Measurements from ENCODE around the gene PIGC.

PIGC gene

GRCh38 chr1:172477741-172478140, 33.9 kb upstream of the PIGC start:
- Histone ChIP-seq H3K36me3 (ENCODE audit: control insufficient read depth, insufficient read depth, low read length) (no peaks in the 10 kb centered on the region), H3K4me3 (ENCODE audit: low read depth, low read length) (no peak overlapping the region), H3K9me3 (ENCODE audit: control insufficient read depth, insufficient read depth, low read length) (no peaks in the 10 kb centered on the region), H3K4me1 (ENCODE audit: control insufficient read depth, insufficient read depth, low read length) (no peaks in the 10 kb centered on the region), H3K9ac (ENCODE audit: low read depth, low read length) (no peak overlapping the region), H3K27me3 (ENCODE audit: control insufficient read depth, insufficient read depth, low read length) (no peaks in the 10 kb centered on the region)

GRCh38 chr1:172477216-172477615, 33.3 kb upstream of the PIGC start:
- H3K27me3 ChIP-seq (ENCODE audit: control insufficient read depth, insufficient read depth, low read length): no peaks in the 10 kb centered on the region
- no peaks in the 10 kb centered on the region for H3K4me1 ChIP-seq (ENCODE audit: control insufficient read depth, insufficient read depth, low read length)
- H3K4me3 ChIP-seq (ENCODE audit: low read depth, low read length): no peak overlapping the region
- H3K36me3 ChIP-seq (ENCODE audit: control insufficient read depth, insufficient read depth, low read length): no peaks in the 10 kb centered on the region
- H3K9ac ChIP-seq (ENCODE audit: low read depth, low read length): no peak overlapping the region
- H3K9me3 ChIP-seq (ENCODE audit: control insufficient read depth, insufficient read depth, low read length): no peaks in the 10 kb centered on the region

DNA sequence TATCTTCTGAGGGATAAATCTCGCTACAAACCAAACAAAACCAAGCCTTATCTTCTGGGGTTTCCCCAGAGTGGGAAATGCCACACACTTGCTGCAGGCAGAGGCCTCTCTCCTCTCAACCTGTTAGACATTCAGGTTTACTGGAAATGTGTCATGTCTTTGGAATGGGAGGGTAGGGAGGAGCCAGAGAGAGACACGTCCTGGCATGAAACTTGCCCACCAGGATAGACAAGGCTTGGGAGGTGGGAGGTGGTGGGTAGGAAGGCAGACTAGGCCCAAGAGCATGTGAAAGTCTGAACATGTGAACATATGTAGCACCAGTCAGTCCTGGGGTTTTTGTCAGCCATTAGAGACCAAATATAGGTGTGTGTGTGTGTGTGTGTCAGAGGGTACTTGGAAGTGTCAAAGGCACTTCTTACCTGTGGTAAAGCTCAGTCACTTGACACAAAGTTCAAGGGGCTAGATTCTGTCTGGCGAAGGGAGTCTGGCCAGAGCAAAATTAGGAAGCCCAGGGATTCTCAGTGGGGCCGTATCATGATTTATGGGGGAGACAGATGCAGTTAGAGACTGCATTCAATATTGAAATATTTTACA, 32.4 kb upstream of the PIGC start:
- no peak overlapping the region for H3K4me3 ChIP-seq (ENCODE audit: low read depth, low read length)
- H3K9me3 ChIP-seq (ENCODE audit: control insufficient read depth, insufficient read depth, low read length): no peaks in the 10 kb centered on the region
- H3K9ac ChIP-seq (ENCODE audit: low read depth, low read length): no peak overlapping the region
- H3K27me3 ChIP-seq (ENCODE audit: control insufficient read depth, insufficient read depth, low read length): no peaks in the 10 kb centered on the region
- H3K36me3 ChIP-seq (ENCODE audit: control insufficient read depth, insufficient read depth, low read length): no peaks in the 10 kb centered on the region
- no peaks in the 10 kb centered on the region for H3K4me1 ChIP-seq (ENCODE audit: control insufficient read depth, insufficient read depth, low read length)

DNA sequence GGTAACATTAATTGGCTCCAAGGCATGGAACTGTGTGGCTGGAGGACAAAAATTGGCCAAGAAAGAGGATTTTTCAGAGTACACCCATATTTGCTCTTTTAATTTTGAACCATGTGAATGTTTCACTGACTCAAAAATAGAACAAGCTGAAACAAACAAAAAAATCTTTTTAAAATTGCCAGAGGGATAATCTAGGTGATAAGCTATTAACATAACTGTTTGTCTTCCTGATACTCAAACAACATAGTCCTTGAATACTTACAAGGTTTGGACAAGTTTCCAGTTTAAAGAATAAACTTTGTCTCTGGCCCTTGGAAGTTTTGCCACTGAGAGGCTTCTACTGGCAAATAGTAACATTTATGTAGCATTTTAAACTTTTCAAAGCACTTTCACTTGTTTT, 30.0 kb upstream of the PIGC start:
- no peaks in the 10 kb centered on the region for H3K36me3 ChIP-seq (ENCODE audit: control insufficient read depth, insufficient read depth, low read length)
- no peaks in the 10 kb centered on the region for H3K27me3 ChIP-seq (ENCODE audit: control insufficient read depth, insufficient read depth, low read length)
- H3K4me1 ChIP-seq (ENCODE audit: control insufficient read depth, insufficient read depth, low read length): no peaks in the 10 kb centered on the region
- H3K9me3 ChIP-seq (ENCODE audit: control insufficient read depth, insufficient read depth, low read length): no peaks in the 10 kb centered on the region
- H3K4me3 ChIP-seq (ENCODE audit: low read depth, low read length): no peak overlapping the region
- H3K9ac ChIP-seq (ENCODE audit: low read depth, low read length): no peak overlapping the region

DNA sequence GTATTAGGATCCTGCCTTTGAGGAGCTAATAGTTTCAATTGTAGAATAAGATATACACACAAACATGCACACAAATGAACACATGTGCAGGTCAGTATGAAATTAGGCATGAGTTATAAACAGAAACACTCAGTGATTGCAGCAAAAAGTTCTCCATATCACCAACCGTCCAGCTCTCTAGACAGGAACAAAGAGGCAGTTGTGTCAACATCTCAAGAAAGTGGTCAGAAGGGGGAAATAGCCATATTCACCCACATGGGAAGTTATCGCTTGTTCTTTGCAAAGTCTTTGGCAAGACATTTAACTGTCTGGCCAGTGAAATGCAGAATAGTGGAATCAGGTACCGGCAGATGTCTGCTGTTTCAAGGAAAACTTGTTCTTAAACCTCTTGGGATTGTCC, 29.4 kb upstream of the PIGC start:
- no peak overlapping the region for H3K9ac ChIP-seq (ENCODE audit: low read depth, low read length)
- H3K9me3 ChIP-seq (ENCODE audit: control insufficient read depth, insufficient read depth, low read length): no peaks in the 10 kb centered on the region
- no peaks in the 10 kb centered on the region for H3K36me3 ChIP-seq (ENCODE audit: control insufficient read depth, insufficient read depth, low read length)
- no peaks in the 10 kb centered on the region for H3K4me1 ChIP-seq (ENCODE audit: control insufficient read depth, insufficient read depth, low read length)
- H3K4me3 ChIP-seq (ENCODE audit: low read depth, low read length): no peak overlapping the region
- H3K27me3 ChIP-seq (ENCODE audit: control insufficient read depth, insufficient read depth, low read length): no peaks in the 10 kb centered on the region

DNA sequence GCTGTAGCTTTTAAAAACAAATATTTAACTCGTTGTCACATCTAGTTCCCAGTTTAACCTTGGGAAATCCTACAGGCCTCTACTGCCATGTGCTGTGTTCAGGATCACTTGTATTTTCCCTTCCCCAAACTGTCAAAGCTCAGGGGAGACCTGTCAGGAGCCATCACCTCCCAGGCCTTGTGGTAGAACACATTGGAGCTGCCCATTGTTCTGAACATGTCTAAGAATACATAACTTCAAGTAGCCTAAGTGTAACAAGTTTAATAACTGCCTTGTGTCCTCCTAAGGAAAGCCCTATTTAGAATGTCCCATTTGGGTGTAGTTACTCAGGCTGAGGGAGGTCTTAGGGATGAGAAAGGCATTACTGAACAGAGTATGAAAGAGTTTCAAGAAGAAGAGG, 28.6 kb upstream of the PIGC start:
- no peaks in the 10 kb centered on the region for H3K9me3 ChIP-seq (ENCODE audit: control insufficient read depth, insufficient read depth, low read length)

DNA sequence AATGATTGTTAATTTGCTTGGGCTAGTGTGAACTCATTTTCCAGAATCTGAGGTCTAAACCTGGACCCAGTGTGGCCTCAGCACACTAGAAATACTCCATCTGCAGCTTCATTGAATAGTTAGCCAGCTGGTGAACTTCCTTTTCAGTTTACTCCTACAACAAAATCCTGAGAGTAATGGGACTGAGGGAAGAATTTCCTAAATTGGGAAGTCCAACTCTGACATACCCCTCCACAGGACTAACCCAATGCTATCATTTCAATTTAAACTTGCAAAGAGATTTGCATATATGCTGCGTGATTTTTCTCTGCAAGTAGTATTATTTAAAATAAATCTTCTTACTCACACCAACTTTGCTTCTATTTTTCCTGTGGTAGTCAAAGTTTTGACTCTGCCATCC, 27.8 kb upstream of the PIGC start:
- Histone ChIP-seq H3K36me3 (ENCODE audit: control insufficient read depth, insufficient read depth, low read length) (no peaks in the 10 kb centered on the region), H3K27me3 (ENCODE audit: control insufficient read depth, insufficient read depth, low read length) (no peaks in the 10 kb centered on the region), H3K4me3 (ENCODE audit: low read depth, low read length) (no peak overlapping the region), H3K9ac (ENCODE audit: low read depth, low read length) (no peak overlapping the region), H3K9me3 (ENCODE audit: control insufficient read depth, insufficient read depth, low read length) (no peaks in the 10 kb centered on the region), H3K4me1 (ENCODE audit: control insufficient read depth, insufficient read depth, low read length) (no peaks in the 10 kb centered on the region)

More for the DNA sequence above, 28.6 kb upstream of the PIGC start:
- no peaks in the 10 kb centered on the region for H3K4me1 ChIP-seq (ENCODE audit: control insufficient read depth, insufficient read depth, low read length)
- no peaks in the 10 kb centered on the region for H3K36me3 ChIP-seq (ENCODE audit: control insufficient read depth, insufficient read depth, low read length)
- H3K27me3 ChIP-seq (ENCODE audit: control insufficient read depth, insufficient read depth, low read length): no peaks in the 10 kb centered on the region
- no peak overlapping the region for H3K9ac ChIP-seq (ENCODE audit: low read depth, low read length)
- no peak overlapping the region for H3K4me3 ChIP-seq (ENCODE audit: low read depth, low read length)

- H3K4me1 ChIP-seq (ENCODE audit: control insufficient read depth, insufficient read depth, low read length): no peaks in the 10 kb centered on the region
- H3K4me3 ChIP-seq (ENCODE audit: low read depth, low read length): no peak overlapping the region
- H3K36me3 ChIP-seq (ENCODE audit: control insufficient read depth, insufficient read depth, low read length): no peaks in the 10 kb centered on the region
- H3K9me3 ChIP-seq (ENCODE audit: control insufficient read depth, insufficient read depth, low read length): no peaks in the 10 kb centered on the region
- no peak overlapping the region for H3K9ac ChIP-seq (ENCODE audit: low read depth, low read length)
- H3K27me3 ChIP-seq (ENCODE audit: control insufficient read depth, insufficient read depth, low read length): no peaks in the 10 kb centered on the region
Observed at GRCh38 chr1:172470149-172470548, 26.3 kb upstream of the PIGC start.

GRCh38 chr1:172469717-172470116, 25.8 kb upstream of the PIGC start:
- H3K9ac ChIP-seq (ENCODE audit: low read depth, low read length): no peak overlapping the region
- H3K27me3 ChIP-seq (ENCODE audit: control insufficient read depth, insufficient read depth, low read length): no peaks in the 10 kb centered on the region
- H3K4me3 ChIP-seq (ENCODE audit: low read depth, low read length): no peak overlapping the region

DNA sequence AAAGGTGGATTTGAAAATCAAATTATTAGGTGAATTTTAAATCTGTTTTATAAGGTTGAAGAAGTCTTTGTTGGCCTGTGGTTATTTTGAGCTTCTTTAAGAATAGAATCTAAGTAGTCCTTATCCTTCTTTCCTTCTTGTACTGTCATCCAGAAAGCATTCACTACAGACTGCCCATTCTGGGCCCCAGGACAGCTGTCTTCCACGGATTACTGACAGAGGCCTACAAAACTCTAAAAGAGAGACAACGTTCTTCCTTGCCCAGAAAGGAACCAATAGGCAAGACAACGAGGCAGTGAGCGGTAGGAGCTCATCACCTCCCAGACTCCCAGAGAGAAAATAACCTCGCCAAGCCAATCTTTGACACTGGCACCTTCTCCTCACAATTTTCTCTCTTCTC, 24.4 kb upstream of the PIGC start:
- Histone ChIP-seq H3K4me1 (ENCODE audit: control insufficient read depth, insufficient read depth, low read length) (no peaks in the 10 kb centered on the region), H3K9me3 (ENCODE audit: control insufficient read depth, insufficient read depth, low read length) (no peaks in the 10 kb centered on the region), H3K36me3 (ENCODE audit: control insufficient read depth, insufficient read depth, low read length) (no peaks in the 10 kb centered on the region), H3K27me3 (ENCODE audit: control insufficient read depth, insufficient read depth, low read length) (no peaks in the 10 kb centered on the region), H3K9ac (ENCODE audit: low read depth, low read length) (no peak overlapping the region), H3K4me3 (ENCODE audit: low read depth, low read length) (no peak overlapping the region)

More at GRCh38 chr1:172469717-172470116, 25.8 kb upstream of the PIGC start:
- H3K36me3 ChIP-seq (ENCODE audit: control insufficient read depth, insufficient read depth, low read length): no peaks in the 10 kb centered on the region
- no peaks in the 10 kb centered on the region for H3K4me1 ChIP-seq (ENCODE audit: control insufficient read depth, insufficient read depth, low read length)
- H3K9me3 ChIP-seq (ENCODE audit: control insufficient read depth, insufficient read depth, low read length): no peaks in the 10 kb centered on the region

DNA sequence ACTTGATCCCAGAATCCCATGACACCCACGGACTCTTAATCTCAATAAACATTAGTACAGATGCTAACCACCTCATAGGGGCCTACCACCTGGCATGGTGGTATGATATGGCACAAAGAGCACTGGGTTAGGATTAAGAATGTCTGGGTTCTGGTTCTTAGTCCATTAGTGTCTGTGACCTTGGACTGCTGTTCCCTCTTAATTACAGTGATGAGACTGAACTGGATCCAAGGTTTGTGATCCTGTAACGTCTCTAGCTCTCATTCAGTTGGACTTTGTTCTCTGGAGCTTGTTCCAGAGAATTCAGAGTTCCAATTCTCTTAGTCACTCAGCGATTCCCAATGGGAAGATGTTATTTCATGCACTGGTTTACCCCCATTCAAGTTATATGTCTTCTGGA, 23.6 kb upstream of the PIGC start:
- no peaks in the 10 kb centered on the region for H3K9me3 ChIP-seq (ENCODE audit: control insufficient read depth, insufficient read depth, low read length)
- no peaks in the 10 kb centered on the region for H3K4me1 ChIP-seq (ENCODE audit: control insufficient read depth, insufficient read depth, low read length)
- H3K9ac ChIP-seq (ENCODE audit: low read depth, low read length): no peak overlapping the region
- H3K4me3 ChIP-seq (ENCODE audit: low read depth, low read length): no peak overlapping the region
- H3K27me3 ChIP-seq (ENCODE audit: control insufficient read depth, insufficient read depth, low read length): no peaks in the 10 kb centered on the region
- H3K36me3 ChIP-seq (ENCODE audit: control insufficient read depth, insufficient read depth, low read length): no peaks in the 10 kb centered on the region

- Histone ChIP-seq H3K36me3 (ENCODE audit: control insufficient read depth, insufficient read depth, low read length) (no peaks in the 10 kb centered on the region), H3K4me3 (ENCODE audit: low read depth, low read length) (no peak overlapping the region), H3K9me3 (ENCODE audit: control insufficient read depth, insufficient read depth, low read length) (no peaks in the 10 kb centered on the region), H3K9ac (ENCODE audit: low read depth, low read length) (no peak overlapping the region), H3K27me3 (ENCODE audit: control insufficient read depth, insufficient read depth, low read length) (no peaks in the 10 kb centered on the region), H3K4me1 (ENCODE audit: control insufficient read depth, insufficient read depth, low read length) (no peaks in the 10 kb centered on the region)
Observed at GRCh38 chr1:172466795-172467407, 23.0 kb upstream of the PIGC start.

Data from iPS-15b (cell line).